ENCODE measurements around the gene RTN4RL1.

Gene RTN4RL1

GRCh38 chr17:1976000-1976682, 49.0 kb downstream of the RTN4RL1 start:
- peak; percentile 31 for DNase-seq

GRCh38 chr17:1975573-1975972, 49.6 kb downstream of the RTN4RL1 start:
- DNase-seq, result no peak

- DNase-seq, result peak; percentile 31
These were observed 52.5 kb downstream of the RTN4RL1 start for GRCh38 chr17:1972487-1973160.

GRCh38 chr17:1970843-1971384, 54.2 kb downstream of the RTN4RL1 start:
- no peak for DNase-seq

- no peak for DNase-seq
These were observed 55.4 kb downstream of the RTN4RL1 start for GRCh38 chr17:1969712-1970111.

GRCh38 chr17:1967213-1967612, 57.9 kb downstream of the RTN4RL1 start:
- DNase-seq, result peak; percentile 62

- no peak for DNase-seq
These were observed 58.7 kb downstream of the RTN4RL1 start for GRCh38 chr17:1966274-1967086.

- no peak for DNase-seq
These were observed 59.4 kb downstream of the RTN4RL1 start for GRCh38 chr17:1965556-1966273.

- no peak for DNase-seq
These were observed 61.9 kb downstream of the RTN4RL1 start for GRCh38 chr17:1963250-1963649.

GRCh38 chr17:1961189-1961588, 63.9 kb downstream of the RTN4RL1 start:
- DNase-seq, result no peak

- DNase-seq, result no peak
These were observed 64.6 kb downstream of the RTN4RL1 start for GRCh38 chr17:1960545-1960912.

GRCh38 chr17:1959871-1960544, 65.1 kb downstream of the RTN4RL1 start:
- DNase-seq, result no peak

- no peak for DNase-seq
These were observed 66.8 kb downstream of the RTN4RL1 start for GRCh38 chr17:1958134-1958881.

- DNase-seq, result no peak
These were observed 68.1 kb downstream of the RTN4RL1 start for GRCh38 chr17:1957037-1957436.

- no peak for DNase-seq
These were observed 69.0 kb downstream of the RTN4RL1 start for GRCh38 chr17:1956134-1956533.

GRCh38 chr17:1953831-1954230, 71.3 kb downstream of the RTN4RL1 start:
- no peak for DNase-seq

GRCh38 chr17:1951920-1952319, 73.2 kb downstream of the RTN4RL1 start:
- DNase-seq, result no peak

GRCh38 chr17:1949754-1950153, 75.4 kb downstream of the RTN4RL1 start:
- no peak for DNase-seq

- DNase-seq, result no peak
These were observed 76.7 kb downstream of the RTN4RL1 start for GRCh38 chr17:1948517-1948825.

- no peak for DNase-seq
These were observed 77.2 kb downstream of the RTN4RL1 start for GRCh38 chr17:1947743-1948516.

- no peak for DNase-seq
These were observed 77.8 kb downstream of the RTN4RL1 start for GRCh38 chr17:1947229-1947742.

All from stimulated activated CD8-positive, alpha-beta memory T cell treated with anti-CD3 and anti-CD28 coated beads, Interleukin-4, amount 100 ng/mL, for 48 hours (primary cell).